ENCODE data around the gene PKIG. TPM values are rescaled to one million over a fixed set of nuclear protein-coding genes. Genes with fewer than 3 reads are reported as not detected.

PKIG gene
- total RNA-seq, 1 experiment from 2014 or later, result 19.2 TPM

DNA sequence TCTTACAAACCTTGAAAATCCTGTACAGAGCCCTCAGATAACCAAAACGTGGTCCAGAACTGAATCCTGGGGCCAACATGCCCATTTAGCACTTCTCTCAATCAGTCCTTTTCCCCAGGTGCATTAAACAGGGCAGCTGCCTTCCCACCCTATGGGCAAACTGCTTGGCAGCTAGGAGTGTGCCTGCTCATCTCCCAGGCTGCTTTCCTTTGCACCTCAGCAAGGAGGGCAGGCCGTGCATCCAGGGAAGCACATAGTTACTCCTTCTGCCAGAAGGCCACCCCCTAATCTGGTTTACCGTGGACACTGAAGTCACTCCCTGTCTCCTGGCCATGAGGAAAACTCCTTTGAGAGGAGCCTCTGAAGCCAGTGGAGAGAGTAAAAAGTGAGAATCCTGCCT lies 10.0 kb downstream of the PKIG start:
- Mint-ChIP-seq H3K9me3 (ENCODE audit: unreplicated experiment) (no peaks in the 10 kb centered on the region), H3K4me1 (ENCODE audit: insufficient read depth, unreplicated experiment) (no peaks in the 10 kb centered on the region)
- POLR2A ChIA-PET, result interaction anchor here (1.1 kb wide), 1 partner anchor 39 kb away, joined by 3 read pairs; no protein-coding TSS in a partner anchor

DNA sequence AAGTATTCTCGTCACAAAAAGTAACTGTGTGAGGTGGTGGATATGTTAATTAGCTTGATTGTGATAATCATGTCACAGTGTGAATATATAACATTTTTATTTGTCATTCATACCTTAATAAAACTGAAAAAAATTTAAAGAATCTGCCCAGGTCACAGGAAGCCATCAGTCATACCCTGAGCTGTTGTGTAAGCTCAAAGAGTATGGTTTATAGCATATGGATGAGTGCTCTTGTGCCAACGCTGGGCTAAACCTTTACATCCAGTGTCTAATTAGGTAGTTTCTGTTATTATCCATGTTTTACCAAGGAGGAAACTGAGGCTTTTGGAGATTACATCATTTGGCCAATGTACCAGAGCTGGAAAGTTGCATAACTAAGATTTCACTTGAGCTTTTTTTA lies 11.4 kb downstream of the PKIG start:
- Mint-ChIP-seq H3K27ac (ENCODE audit: low read depth, unreplicated experiment) (no peak overlapping the region), H3K36me3 (ENCODE audit: insufficient read depth, unreplicated experiment) (no peaks in the 10 kb centered on the region), H3K4me1 (ENCODE audit: insufficient read depth, unreplicated experiment) (no peaks in the 10 kb centered on the region), H3K4me3 (ENCODE audit: unreplicated experiment) (no peak overlapping the region), H3K27me3 (ENCODE audit: insufficient read depth, unreplicated experiment) (no peaks in the 10 kb centered on the region), H3K9me3 (ENCODE audit: unreplicated experiment) (no peaks in the 10 kb centered on the region)
- ChIA-PET POLR2A (interaction anchor here (0.8 to 1.4 kb wide), 4 partner anchors 11 to 72 kb away, joined by 3 to 5 read pairs (median 4); partner anchors contain the start of genes PKIG and SERINC3), CTCF (interaction anchor here (1.1 to 2.7 kb wide), 4 partner anchors 9 to 62 kb away, joined by 5 to 8 read pairs (median 6); no protein-coding TSS in a partner anchor)
- intact Hi-C loops (cut with micrococcal nuclease), result no loop called here
- BruUV-seq (replicated peaks), result no TSS peak
- no peak for DNase-seq (ENCODE audit: unreplicated experiment)
- TF ChIP-seq, protein P1, sequence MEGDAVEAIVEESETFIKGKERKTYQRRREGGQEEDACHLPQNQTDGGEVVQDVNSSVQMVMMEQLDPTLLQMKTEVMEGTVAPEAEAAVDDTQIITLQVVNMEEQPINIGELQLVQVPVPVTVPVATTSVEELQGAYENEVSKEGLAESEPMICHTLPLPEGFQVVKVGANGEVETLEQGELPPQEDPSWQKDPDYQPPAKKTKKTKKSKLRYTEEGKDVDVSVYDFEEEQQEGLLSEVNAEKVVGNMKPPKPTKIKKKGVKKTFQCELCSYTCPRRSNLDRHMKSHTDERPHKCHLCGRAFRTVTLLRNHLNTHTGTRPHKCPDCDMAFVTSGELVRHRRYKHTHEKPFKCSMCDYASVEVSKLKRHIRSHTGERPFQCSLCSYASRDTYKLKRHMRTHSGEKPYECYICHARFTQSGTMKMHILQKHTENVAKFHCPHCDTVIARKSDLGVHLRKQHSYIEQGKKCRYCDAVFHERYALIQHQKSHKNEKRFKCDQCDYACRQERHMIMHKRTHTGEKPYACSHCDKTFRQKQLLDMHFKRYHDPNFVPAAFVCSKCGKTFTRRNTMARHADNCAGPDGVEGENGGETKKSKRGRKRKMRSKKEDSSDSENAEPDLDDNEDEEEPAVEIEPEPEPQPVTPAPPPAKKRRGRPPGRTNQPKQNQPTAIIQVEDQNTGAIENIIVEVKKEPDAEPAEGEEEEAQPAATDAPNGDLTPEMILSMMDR (IDR thresholded peaks at IDR 0.05; ENCODE audit: unreplicated experiment), result no peak

More for the DNA sequence above, 10.0 kb downstream of the PKIG start:
- H3K27ac Mint-ChIP-seq (ENCODE audit: low read depth, unreplicated experiment), result no peak overlapping the region
- no TSS peak for BruUV-seq (replicated peaks)
- CTCF ChIA-PET, result interaction anchor here (1.1 kb wide), 1 partner anchor 17 kb away, joined by 6 read pairs; no protein-coding TSS in a partner anchor
- DNase-seq (ENCODE audit: unreplicated experiment), result no peak
- intact Hi-C loops (cut with micrococcal nuclease), result no loop called here
- H3K4me3 Mint-ChIP-seq (ENCODE audit: unreplicated experiment), result no peak overlapping the region
- no peaks in the 10 kb centered on the region for H3K27me3 Mint-ChIP-seq (ENCODE audit: insufficient read depth, unreplicated experiment)
- TF ChIP-seq, protein P1 (IDR thresholded peaks at IDR 0.05; ENCODE audit: unreplicated experiment), result no peak
- H3K36me3 Mint-ChIP-seq (ENCODE audit: insufficient read depth, unreplicated experiment), result no peaks in the 10 kb centered on the region

DNA sequence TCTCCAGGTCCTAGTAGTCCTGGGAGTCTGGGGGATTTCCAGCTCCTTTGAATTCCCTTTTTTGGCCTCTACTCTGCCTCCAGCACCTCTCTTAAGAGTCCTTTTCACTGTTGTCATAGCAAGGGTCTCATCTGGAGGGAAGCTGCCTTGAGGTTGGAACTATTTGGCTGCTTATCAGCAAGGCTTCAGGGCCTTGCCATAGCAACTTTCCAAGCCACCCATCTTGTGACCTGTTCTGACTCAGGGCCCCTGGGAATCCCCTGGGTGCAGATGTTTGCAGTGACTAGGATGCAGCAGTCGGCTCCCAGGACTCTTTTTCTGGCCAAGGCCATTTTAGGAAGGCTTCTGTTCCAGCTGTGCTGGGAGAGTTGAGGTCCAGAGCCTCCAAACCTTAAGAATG lies 12.4 kb downstream of the PKIG start:
- Mint-ChIP-seq H3K4me3 (ENCODE audit: unreplicated experiment) (no peak overlapping the region), H3K9me3 (ENCODE audit: unreplicated experiment) (no peaks in the 10 kb centered on the region), H3K4me1 (ENCODE audit: insufficient read depth, unreplicated experiment) (no peaks in the 10 kb centered on the region), H3K27ac (ENCODE audit: low read depth, unreplicated experiment) (no peak overlapping the region), H3K27me3 (ENCODE audit: insufficient read depth, unreplicated experiment) (no peaks in the 10 kb centered on the region), H3K36me3 (ENCODE audit: insufficient read depth, unreplicated experiment) (no peaks in the 10 kb centered on the region)
- TF ChIP-seq, protein P1 (IDR thresholded peaks at IDR 0.05; ENCODE audit: unreplicated experiment), result no peak
- CTCF ChIA-PET, result interaction anchor here (0.6 to 2.7 kb wide), 5 partner anchors 8 to 297 kb away, joined by 3 to 8 read pairs (median 6); no protein-coding TSS in a partner anchor
- intact Hi-C loops (cut with micrococcal nuclease), result no loop called here
- DNase-seq (ENCODE audit: unreplicated experiment), result no peak
- BruUV-seq (replicated peaks), result no TSS peak
- POLR2A ChIA-PET, result interaction anchor here (0.6 to 1.4 kb wide), 5 partner anchors 21 to 1262 kb away, joined by 3 to 4 read pairs (median 3); partner anchors contain the start of genes JPH2 and TTPAL

DNA sequence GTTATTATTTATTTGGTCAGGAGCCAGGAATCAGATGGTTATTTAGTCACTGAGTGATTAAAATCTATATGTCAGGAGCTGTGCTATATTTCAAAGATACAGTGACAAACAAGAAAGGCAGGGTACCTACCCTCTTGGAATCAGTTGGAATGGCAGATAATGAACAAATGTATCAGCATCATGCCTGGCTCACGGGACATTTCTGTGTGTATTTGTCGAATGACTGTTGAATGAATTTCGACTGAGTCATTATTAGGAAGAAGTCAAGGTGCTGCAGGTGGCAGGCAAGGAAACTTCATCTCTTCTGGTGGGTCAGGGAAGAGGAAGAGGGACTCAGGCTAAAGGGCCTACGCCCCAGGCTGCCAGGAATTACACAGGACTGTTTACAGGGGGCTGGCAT lies 13.6 kb downstream of the PKIG start:
- Mint-ChIP-seq H3K27me3 (ENCODE audit: insufficient read depth, unreplicated experiment) (no peaks in the 10 kb centered on the region), H3K4me3 (ENCODE audit: unreplicated experiment) (no peak overlapping the region), H3K36me3 (ENCODE audit: insufficient read depth, unreplicated experiment) (no peaks in the 10 kb centered on the region), H3K27ac (ENCODE audit: low read depth, unreplicated experiment) (no peak overlapping the region), H3K9me3 (ENCODE audit: unreplicated experiment) (no peaks in the 10 kb centered on the region), H3K4me1 (ENCODE audit: insufficient read depth, unreplicated experiment) (no peaks in the 10 kb centered on the region)
- ChIA-PET CTCF (interaction anchor here (0.7 kb wide), 1 partner anchor 9 kb away, joined by 3 read pairs; no protein-coding TSS in a partner anchor), POLR2A (interaction anchor here (1.2 kb wide), 1 partner anchor 23 kb away, joined by 3 read pairs; no protein-coding TSS in a partner anchor)
- intact Hi-C loops (cut with micrococcal nuclease), result no loop called here
- no TSS peak for BruUV-seq (replicated peaks)
- DNase-seq (ENCODE audit: unreplicated experiment), result no peak
- TF ChIP-seq, protein P1 (IDR thresholded peaks at IDR 0.05; ENCODE audit: unreplicated experiment), result no peak

Measured in MCF 10A (cell line).